GM18519 (cell line): Measurements from ENCODE around the gene CSNK2A2.

Experiments used
- ATAC-seq: cut with Tn5 transposase; IDR thresholded peaks from one replicate; pipeline ENCODE4 v1.9.1; 2021; ENCODE audit warnings: mild to moderate bottlenecking, moderate library complexity; ENCODE audit not compliant: unreplicated experiment, low FRiP score

CSNK2A2 gene

DNA sequence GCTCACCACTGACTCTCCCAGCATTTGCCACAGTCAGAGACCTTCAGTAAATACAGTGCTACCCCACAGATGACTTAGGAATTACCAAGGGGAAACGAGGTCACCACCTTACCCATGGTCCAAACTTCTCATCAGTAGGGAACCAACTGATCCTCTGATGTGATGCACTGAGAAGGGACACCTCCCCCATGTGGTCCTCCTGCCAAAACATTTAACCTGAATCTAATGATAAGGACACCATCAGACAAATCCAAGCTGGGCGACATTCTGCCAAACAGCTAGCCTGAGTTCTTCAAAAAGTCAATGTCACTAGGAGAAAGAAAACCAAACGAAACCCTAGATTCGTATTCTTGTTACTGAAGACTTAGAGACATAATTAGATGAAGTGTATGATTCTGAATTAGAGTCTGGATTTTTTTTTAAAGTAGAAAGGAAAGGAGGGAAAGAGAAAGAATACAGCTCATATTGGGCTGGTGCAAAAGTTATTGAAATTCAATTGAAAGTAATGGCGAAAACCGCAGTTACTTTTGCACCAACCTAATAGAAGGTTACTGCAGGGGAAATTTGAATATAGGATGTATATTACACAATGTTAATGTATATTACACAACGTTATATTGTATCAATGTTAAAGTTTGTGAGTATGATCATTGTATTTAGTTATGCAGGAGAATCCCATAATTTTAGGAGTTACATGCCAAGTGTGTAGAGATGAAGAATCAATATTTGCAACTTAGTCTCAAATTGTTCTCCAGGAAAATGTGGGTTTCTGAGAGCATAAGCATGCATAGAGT lies 2.3 kb upstream of the CSNK2A2 start:
- ATAC-seq = no peak

DNA sequence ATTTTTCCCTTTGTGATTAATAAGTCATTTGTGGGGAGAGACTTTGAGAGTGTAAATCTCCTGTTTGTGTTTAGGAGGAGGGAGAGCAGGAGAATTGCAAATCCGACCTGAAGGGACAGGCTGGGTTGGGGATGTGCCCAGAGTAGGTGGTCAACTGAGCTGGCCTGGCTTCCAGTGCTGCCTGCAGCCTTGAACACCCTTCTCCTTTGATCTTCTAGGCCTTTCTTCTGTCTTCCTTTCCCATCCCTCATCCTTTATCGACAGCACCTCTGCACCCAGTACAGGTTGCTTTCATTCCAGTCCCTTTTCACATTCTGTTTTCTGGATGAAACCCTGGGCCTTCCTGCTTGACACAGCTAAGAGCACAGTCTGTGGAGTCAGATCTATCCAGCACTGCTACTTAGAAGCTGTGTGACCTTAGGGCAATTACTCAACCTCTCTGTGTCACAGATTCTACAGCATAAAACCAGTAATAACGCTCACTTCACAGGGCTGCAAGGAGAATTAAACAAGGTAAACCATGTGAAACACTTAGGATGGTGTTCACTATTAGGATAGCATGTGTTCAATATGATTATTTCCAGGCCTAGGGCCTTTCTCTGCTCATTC lies 1.0 kb upstream of the CSNK2A2 start:
- no peak for ATAC-seq

DNA sequence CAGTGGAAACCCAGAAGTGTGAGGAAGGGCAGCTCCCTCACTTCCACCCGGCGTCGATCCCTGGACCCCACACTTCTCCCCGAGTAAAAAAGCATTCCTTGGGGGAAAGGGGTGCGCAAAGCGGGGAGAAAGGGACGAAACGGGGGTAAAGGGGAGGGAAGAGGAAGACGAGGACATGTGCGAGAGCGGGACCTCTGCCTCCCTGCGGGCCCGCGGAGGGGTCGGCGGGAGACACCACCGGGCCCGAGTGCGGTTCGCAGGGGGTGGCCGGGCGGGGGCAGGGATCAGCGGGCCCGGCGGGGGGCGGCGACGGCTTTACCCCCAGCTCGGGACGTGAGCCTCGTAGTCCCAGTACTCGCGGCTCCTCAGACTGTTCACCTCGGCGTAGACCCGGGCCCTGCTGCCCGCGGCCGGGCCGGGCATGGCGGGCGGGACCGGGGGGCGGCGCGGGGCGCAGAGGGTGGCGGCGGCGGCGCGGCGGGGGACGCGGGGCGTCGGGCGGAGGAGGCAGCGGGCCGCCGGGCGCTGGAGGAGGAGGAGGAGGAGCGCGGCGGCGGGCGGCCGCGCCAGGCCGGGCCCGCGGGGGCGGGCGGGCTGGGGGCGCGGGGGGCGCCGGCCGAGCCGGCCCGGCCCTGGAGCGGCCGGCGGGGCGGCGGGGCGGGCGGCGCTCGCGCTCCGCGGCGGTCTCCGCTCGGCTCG lies 443 bp downstream of the CSNK2A2 start:
- no peak for ATAC-seq

DNA sequence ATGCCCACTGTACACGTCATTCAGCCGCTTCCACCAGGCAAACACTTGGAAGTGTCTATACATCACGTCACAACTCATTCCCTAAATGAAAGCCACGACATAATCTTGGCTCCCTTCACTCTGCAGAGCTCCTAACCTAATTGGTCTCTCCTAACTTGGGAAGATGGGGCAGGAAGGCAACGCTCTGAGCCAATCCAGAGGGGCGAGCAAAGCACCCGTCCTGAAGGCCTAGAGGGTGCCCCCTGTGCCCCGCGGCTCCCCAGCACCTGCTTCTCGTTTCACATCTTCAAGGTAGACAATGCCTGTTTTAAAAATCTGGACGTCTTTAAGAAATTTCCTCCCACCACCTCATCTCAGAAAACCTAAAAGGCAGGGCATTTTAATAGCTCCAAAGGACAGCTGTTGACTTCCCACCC lies 1.0 kb downstream of the CSNK2A2 start:
- no peak for ATAC-seq

DNA sequence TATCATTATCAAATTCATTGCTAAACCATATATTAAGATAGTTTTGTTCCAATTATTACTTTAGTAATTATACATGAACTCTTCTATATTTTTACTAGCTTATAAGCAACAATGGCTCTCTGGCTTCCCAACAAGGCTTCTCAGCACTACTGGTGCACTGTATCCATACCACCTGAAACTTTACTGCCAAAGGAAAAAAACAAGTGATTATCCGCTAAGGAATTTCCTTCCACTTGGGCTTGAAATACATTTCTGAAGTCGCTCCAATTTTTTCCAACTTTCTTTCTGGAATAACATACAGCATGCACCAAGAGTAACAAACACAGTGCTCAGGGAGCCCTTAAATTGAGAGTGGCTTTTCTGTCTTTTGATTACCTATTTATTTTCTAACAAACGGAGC lies 2.1 kb downstream of the CSNK2A2 start:
- no peak for ATAC-seq

DNA sequence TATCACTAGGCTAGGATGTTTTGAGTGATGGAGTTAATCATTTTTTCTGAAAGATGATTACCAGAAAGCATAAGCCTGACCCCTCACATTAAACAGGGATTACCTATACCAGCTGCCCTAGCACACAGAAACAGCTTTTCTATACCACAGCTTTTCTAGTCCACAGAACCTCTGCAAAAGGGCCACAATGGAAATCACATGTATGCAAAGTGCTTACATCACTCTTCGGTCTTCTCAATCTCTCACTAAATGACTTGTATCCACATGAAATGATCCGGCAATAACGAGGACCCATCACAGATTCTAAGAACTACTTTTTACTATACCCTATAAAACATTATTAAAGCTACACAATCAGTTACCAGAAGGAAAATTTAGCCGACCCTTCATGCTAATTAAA lies 2.6 kb downstream of the CSNK2A2 start:
- no peak for ATAC-seq

DNA sequence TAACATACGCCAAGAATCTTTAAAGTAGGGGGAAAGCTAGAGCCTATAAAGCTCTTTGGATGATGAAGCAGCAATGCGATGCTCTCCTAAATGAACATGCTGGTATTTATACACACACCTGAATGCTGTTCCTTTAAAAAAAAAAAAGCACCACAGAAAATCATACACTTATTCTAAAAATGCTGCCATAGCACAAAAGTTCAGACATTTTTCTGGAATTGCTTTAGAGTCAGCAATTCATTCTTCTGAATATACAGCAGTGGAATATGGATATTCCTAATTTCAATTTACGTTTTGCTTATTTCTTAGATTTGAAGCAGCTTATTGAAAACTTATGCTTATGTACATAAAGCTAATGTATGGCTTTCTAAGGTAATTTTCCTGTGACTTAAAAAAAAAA lies 3.1 kb downstream of the CSNK2A2 start:
- ATAC-seq = no peak

DNA sequence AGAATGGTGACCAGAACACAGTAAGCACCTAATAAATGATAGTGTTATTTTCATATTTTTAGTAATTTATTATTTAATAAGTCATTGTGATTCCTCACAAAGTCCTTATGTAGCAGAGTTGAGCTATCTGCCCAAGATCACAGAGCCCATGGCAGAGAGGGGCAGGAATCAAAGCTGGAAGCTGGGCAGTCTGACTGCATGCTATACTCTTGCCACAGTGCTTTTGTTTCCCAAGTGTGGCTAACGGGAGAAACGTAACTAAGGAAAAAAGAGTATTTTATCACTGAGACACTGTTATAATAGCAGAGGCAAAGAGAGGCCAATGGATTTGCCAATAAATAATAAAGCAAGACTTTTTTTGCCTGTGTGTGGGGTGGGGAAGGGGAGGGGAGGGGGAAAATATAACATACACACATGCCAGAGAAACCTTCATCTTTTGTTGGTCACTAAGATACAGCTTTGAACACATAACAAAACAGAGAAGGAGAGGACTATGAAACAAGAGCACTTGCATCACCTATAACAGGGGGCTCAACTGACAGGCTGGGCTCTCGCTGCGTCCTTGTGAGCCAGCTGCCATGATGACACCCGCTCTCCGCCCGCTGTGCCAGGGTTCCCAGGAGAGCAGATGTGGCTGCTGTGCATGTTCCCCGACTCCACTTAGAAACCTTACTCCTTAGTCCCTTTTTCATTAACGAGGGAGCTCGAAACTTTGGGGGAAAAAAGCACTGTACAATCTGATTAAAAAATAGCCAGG lies 10.1 kb downstream of the CSNK2A2 start:
- ATAC-seq = no peak

DNA sequence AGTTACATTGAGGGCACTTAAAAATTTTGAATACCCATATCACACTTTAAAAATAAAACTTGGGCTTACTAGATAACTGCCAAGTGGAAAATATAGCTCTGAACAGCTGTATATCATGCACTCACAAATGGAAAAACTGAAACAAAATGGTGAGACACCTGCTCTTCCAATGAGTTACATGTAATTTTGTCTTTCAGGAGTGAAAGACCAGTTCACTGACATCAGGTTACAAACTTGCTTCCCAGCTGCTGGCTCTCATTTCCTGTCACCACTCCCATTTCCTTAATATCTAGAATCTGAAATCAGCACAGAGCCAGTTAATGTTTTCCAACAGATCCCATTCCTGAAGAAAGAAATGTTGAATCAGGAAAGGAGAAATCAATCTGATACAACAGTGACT lies 10.8 kb downstream of the CSNK2A2 start:
- no peak for ATAC-seq

DNA sequence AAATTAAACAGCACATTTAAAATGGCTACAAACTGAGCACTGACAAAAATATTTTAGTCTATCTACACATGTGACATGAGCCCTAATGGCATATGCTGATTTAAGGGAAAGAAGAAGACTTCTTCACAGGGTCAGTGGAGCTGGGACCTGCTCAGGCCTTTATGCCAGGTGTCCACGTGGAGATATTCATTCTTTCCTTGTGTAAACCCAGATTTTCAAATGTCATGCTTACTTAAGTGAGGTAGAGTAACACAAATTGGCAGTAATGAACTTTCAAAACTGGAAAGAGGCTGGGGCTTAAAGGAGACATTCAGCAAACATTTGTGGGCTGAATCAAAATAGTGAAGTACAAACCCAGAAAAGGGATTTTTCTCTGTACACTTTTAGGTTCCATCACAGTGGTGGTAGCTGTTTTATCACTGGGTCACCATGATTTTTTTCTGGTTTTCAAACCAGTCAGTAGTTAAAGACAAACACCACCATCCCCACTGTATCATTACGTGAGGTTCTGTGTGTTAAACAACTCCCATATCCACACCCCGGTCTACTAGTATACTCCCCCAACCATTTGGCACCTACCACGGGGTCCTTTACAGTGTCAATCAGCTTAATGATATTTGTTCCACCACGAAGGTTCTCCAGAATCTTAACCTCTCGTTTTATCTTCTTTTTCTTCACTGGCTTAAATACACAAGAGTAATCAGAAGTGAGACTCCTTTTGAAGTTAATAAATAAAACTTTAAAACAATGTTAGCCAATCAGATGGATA lies 11.5 kb downstream of the CSNK2A2 start:
- no peak for ATAC-seq

DNA sequence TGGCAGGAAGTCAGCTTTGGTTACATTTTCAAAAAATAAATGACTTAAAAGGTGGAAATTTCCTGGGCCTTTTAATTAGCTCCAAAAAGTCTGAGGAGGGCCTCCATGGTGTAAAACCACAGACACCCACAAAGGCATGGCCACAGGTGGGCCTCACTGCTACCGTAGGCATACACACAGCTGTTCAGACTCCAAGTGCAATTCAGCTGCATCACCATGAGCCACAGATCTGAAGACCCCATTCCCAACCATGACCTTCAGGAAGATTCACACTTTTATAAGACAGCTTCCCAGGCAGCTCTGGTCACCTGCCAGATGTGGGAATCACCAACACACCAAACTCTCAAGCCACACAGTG lies 20.6 kb downstream of the CSNK2A2 start:
- ATAC-seq = no peak

DNA sequence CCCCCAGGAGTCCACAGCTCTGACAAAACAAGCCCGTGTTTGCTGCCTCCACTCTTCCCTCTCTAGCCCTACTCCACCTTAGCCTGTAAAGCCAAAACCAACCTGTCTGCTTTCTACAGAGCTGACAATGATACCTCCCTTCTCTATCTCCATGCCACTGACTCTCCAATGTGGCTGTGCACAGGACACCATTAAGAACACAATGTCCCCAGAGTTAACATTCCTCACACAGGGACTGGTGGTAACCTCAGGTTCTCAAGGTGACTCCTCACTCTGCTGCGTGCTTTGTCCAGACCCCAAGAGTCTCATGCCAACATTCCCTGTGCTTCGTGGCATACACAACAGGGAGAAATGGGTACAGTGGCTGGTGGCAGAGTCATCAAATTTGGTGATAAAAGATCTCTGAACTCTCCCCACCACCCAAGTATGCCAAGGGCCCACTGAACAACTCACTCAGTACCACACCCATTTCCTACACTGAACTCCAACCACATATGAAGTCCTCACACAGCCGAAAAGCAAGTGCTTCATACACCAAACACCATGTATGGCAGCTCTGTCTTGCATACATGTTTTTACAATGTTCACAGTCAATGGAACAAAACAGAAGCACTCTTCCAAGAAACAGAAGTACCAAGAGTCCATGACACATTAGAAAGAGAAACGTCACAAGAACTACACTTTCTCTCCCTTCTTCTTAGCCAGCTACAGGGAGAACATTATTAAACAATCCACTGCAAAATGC lies 21.1 kb downstream of the CSNK2A2 start:
- no peak for ATAC-seq

DNA sequence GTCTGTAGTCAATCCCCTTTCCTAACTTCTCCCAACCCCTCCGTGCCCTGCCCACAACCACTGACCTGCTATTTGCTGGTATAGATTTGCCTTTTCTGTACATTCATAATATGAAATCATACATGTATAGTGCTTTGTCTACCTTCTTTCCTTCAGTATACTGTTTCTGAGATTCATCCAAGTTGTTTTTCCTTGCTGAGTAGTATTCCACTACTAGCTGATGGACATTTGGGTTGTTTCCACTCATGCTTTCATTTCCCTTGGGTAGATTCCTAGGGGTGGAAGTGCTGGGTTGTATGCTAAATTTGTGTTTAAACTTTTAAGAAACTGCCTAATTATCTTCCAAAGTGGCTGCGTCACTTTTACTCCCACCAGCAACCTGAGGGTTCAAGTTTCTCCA lies 27.7 kb downstream of the CSNK2A2 start:
- no peak for ATAC-seq

DNA sequence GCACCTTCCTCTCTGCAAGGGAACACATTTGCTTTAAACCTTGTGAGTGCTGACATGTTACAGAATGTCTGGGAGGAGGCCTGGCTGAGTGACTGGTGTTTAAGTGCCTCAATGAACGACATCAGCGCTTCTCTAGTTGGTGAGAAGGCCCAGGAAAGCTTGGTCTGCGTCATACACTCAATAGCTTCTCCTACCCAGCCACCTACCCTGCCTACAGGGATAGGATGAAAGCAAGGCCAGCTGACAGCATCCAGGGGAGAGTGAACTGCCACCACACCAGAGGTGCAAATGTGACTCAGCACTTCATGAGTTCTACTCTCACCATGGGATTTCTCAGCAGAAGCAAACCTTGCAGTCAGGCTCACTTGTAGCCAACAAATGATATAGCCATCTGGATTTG lies 37.1 kb downstream of the CSNK2A2 start:
- no peak for ATAC-seq

DNA sequence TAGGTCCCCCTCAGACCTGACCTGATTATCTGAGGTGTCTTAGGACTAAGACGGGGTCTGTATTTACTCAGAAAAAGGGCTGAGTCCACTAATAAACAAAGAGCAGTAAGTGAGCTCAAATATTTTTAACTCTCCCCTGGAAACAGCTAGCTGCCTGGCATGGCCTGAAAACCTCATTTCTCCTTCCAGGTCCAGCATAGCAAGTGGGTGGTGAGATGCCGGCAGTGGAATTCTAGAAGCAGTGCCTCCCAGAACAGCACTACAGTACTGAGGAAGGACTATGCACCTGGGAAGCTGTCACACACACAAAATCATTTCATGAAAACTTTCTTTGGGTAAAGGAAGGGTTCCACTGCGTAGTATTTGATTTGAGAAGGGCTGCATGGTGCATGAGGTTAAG lies 39.2 kb downstream of the CSNK2A2 start:
- ATAC-seq = no peak

DNA sequence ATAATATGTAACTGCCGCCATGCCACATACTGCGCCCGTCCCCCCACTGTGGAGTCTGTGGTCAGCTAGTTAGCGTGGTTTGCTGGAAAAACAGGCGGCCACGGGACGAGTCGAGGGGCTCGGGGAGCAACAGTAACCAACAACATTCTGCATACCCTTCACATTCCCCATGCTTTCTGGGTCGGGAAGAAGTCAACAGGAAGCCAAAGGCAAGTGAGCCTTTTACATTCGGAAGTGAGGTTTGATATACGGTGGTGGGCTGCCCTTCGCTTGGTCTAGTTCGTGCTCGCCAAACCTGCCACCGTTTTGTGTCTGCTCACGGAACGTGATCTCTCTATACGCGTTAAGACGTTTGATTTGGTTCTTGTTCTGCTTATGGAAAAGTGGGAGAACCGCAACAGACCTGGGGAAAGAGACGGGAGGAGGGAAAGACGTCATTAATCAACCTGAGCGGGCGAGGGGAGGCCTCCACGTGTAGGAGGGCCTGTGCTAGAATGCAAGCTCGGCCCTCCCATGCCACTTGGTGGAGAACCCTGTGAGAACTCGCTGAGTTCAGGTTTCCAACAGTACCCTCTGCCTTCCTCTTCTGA lies 39.9 kb downstream of the CSNK2A2 start:
- ATAC-seq = no peak

DNA sequence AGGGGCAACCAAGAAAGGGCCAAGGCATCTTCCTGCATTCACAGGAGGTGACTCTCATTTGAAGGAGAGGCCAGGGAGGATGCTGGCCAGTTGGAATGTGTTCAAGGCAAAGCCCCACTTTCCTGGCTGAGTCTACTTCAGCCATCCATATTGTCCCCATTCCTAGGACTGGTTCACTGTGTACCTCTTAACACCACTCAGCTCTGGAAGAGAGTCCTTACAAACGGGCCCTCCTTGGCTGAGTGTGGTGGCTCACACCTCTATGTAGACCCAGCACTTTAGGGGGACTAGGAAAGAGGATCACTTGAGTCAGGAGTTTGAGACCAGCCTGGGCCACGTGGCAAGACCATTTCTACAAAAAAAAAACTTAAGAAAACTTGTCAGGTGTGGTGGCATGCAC lies 40.7 kb downstream of the CSNK2A2 start:
- no peak for ATAC-seq

DNA sequence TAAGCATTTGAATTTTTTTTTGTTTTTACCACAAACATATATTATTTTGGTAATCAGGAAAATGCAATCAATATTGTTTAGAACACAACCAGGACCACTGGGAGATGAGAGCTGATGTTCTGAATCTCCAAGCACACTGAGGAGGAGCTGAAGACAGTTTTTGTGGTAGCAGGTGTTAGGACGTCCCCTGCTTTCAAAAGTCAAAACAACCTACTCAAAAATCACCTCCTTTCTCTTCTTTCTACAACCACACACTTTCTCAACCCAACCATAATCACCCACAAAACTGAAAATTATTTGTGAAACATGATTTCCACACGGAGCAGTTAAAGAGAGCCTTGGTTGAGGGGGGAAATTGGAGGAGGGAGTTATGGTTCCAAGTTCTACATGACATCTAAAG lies 42.1 kb downstream of the CSNK2A2 start:
- no peak for ATAC-seq

DNA sequence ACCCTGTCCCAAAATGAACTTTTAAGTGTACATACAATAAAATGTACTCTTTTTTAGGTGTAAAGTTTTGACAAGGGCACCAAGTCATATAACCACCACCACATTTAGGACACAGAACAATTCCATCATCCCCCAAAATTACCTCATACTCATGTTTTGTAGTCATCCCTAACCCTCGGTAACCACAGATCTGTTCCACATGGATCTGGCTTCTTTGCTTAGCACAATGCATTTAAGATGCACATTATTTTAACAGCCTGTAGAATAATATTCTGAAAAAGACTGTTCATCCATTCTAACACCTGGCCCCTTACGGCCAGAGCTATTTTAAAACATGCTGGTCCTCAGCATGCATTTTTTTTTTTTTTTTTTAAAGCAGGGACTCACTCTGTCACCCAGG lies 43.6 kb downstream of the CSNK2A2 start:
- ATAC-seq = no peak
